K562 (cell line): Measurements from ENCODE around the gene PDE6D. TPM values are rescaled to one million over a fixed set of nuclear protein-coding genes. Genes with fewer than 3 reads are reported as not detected.

ENCODE experiments used
- ADNP ChIP-seq: fragments of 200-800 bp; sonication (Bioruptor generic); IDR thresholded peaks from 2 replicates; pipeline ENCODE4 v1.6.1; 2016; ENCODE audit warnings: missing genetic modification characterization, missing compliant biosample characterization
- ARID1B ChIP-seq: fragments of 450-650 bp; IDR thresholded peaks from 2 replicates; pipeline ENCODE4 v1.6.1; 2016; ENCODE audit warnings: antibody characterized with exemption, mild to moderate bottlenecking, inconsistent platforms
- BCOR ChIP-seq: fragments of 450-650 bp; IDR thresholded peaks from 2 replicates; pipeline ENCODE4 v1.6.1; 2016
- DACH1 ChIP-seq: fragments of 450-650 bp; IDR thresholded peaks from 2 replicates; pipeline ENCODE4 v1.6.1; 2018; ENCODE audit not compliant: partially characterized antibody
- FOXK1 ChIP-seq: sonication (generic); formaldehyde crosslinking; IDR thresholded peaks from 2 replicates; pipeline ENCODE4 v1.8.0; 2022; ENCODE audit warnings: missing genetic modification reagents, mild to moderate bottlenecking, borderline replicate concordance
- HCFC1 ChIP-seq: IDR thresholded peaks from 2 replicates; pipeline ENCODE4 v1.6.1; 2012; ENCODE audit warnings: low read depth, low read length, improper control_type of control experiment
- MECOM ChIP-seq: fragments of 250-450 bp; sonication (Bioruptor Pico); IDR thresholded peaks from 2 replicates; pipeline ENCODE4 v1.8.0; 2022; ENCODE audit warnings: inconsistent platforms
- NEUROD1 ChIP-seq: fragments of 150-350 bp; IDR thresholded peaks from 2 replicates; pipeline ENCODE4 v1.6.1; 2014; ENCODE audit warnings: borderline replicate concordance, low read length, low read depth; ENCODE audit not compliant: partially characterized antibody
- POLR2AphosphoS2 ChIP-seq: IDR thresholded peaks from 2 replicates; pipeline ENCODE4 v1.6.1; 2012; ENCODE audit warnings: low read length, improper control_type of control experiment
- RB1 ChIP-seq: fragments of 450-650 bp; IDR thresholded peaks from 2 replicates; pipeline ENCODE4 v1.6.1; 2017; ENCODE audit warnings: low read depth, mild to moderate bottlenecking
- YY1 ChIP-seq, 3 experiments: IDR thresholded peaks; 2 replicates each; pipeline ENCODE4 v1.6.1; 2011; ENCODE audit warnings: low read length in 2 of 3, mild to moderate bottlenecking in 2 of 3, moderate library complexity in 2 of 3, borderline replicate concordance in 1 of 3, control low read depth in 1 of 3, low read depth in 1 of 3; ENCODE audit not compliant: insufficient read depth in 3 of 3, insufficient replicate concordance in 2 of 3, control insufficient read depth in 1 of 3, insufficient read length in 1 of 3; ENCODE audit errors: extremely low read depth in 1 of 3
- ZNF830 ChIP-seq: fragments of 250-450 bp; sonication (Bioruptor Pico); IDR thresholded peaks from 2 replicates; pipeline ENCODE4 v1.5.0; 2021; ENCODE audit warnings: mild to moderate bottlenecking
- polyA plus RNA-seq, 8 experiments: library from polyadenylated mRNA; depleted of rRNA in 4 of 8; stranded (reverse) in 5 of 8; unstranded in 3 of 8; fragments of >200 nt; fragmentation: Nextera tagmentation in 2 of 8; fragmentation: Illumina TruSeq in 1 of 8; extraction: Ambion mirVana in 2 of 8; extraction: Trizol in 1 of 8; gene quantifications; 2 replicates each; pipeline versions ENCODE4 v1.2.1 to v1.2.3, GENCODE V29; 2011 to 2014; ENCODE audit warnings: inconsistent platforms in 1 of 8, missing spikeins in 1 of 8
- total RNA-seq, 7 experiments: library from RNA; depleted of rRNA in 6 of 7; stranded (reverse); fragments of >200 nt in 6 of 7; fragmentation: Illumina TruSeq in 2 of 7; extraction: Trizol in 2 of 7; gene quantifications; 2 replicates each; pipeline versions ENCODE4 v1.2.1 to v1.2.3, GENCODE V29; 2011 to 2021; ENCODE audit warnings: low replicate concordance in 1 of 7
- TF ChIP-seq, protein P1 (sequence below): sonication (generic); formaldehyde crosslinking; IDR thresholded peaks from 2 replicates; pipeline ENCODE4 v1.8.1; 2022; ENCODE audit warnings: missing genetic modification reagents
- TF ChIP-seq, protein P2 (sequence below), 3 experiments: fragments of 200-800 bp in 1 of 3; fragments of 250-450 bp in 1 of 3; fragments of 450-650 bp in 1 of 3; sonication (Bioruptor Pico) in 1 of 3; sonication (Bioruptor generic) in 1 of 3; formaldehyde crosslinking in 1 of 3; IDR thresholded peaks; 2 replicates each; pipeline versions ENCODE4 v1.6.1 to v1.8.0; 2016 to 2022; ENCODE audit warnings: mild to moderate bottlenecking in 2 of 3, missing genetic modification characterization in 2 of 3, missing compliant biosample characterization in 1 of 3, moderate library complexity in 1 of 3
- TF ChIP-seq, protein P3 (sequence below), 3 experiments: fragments of 200-800 bp in 1 of 3; sonication (Bioruptor generic) in 1 of 3; sonication (generic) in 1 of 3; formaldehyde crosslinking in 1 of 3; IDR thresholded peaks; 2 replicates each; pipeline versions ENCODE4 v1.6.1 to v1.8.0; 2016 to 2022; ENCODE audit warnings: mild to moderate bottlenecking in 2 of 3, missing compliant biosample characterization in 2 of 3, missing genetic modification characterization in 2 of 3, missing genetic modification reagents in 1 of 3
- TF ChIP-seq, protein P4 (sequence below): fragments of 250-450 bp; sonication (Bioruptor Pico); IDR thresholded peaks from 2 replicates; pipeline ENCODE4 v1.8.0; 2022; ENCODE audit warnings: inconsistent platforms

PDE6D gene
- total and polyA plus RNA-seq, 9 of the 15 experiments (the other 6 are each of a cell fraction or from before 2014, with no cell fraction given) = 0.65 to 11.6 (median 7.0) TPM

DNA sequence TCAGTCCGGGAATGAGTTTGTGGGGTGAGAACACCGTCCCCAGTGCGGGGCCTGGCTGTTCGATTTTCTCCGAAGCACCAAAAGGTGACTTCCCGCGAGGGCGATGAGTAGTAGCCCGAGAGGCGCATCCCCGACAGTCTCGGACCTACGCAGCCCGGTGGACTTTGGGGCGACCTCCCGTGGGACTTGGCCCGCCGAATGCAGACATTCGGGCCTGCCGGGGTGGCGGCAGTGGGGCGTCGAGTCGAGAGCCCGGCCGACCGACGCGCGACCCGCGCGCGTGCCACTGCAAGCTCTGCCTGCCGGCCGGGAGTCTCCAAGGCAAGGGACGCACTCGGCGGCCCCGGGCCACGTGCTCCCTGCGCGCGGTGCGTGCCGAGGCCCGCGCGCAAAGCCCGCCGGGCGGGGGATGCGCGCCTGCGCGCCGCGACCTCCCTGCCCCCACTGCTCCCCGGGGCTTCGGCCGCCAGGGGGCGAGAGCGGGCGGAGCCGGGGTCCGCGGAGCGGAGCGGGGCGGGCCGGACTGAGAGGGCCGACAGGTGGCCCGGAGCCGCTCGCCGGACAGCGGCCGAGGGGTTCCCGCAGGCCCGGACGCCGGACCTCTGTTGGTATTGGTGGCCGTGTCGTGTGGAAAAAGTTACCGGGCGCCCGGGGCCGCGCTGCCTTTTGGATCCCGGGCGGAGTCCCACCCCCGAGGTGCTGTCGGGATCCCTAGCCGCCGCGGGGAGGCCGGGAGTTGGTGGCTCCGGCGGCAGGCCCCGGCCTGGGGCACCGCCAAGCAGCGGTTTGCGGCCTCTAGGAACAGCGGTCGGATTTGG is 70.9 kb downstream of the PDE6D start (continued):
- TF ChIP-seq, protein P1, sequence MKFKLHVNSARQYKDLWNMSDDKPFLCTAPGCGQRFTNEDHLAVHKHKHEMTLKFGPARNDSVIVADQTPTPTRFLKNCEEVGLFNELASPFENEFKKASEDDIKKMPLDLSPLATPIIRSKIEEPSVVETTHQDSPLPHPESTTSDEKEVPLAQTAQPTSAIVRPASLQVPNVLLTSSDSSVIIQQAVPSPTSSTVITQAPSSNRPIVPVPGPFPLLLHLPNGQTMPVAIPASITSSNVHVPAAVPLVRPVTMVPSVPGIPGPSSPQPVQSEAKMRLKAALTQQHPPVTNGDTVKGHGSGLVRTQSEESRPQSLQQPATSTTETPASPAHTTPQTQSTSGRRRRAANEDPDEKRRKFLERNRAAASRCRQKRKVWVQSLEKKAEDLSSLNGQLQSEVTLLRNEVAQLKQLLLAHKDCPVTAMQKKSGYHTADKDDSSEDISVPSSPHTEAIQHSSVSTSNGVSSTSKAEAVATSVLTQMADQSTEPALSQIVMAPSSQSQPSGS (CRISPR knock-in tag) = no peak
- no peak for TF ChIP-seq ARID1B
- TF ChIP-seq RB1 = peak; percentile 88; the same call in 1 of the 2 replicates
- TF ChIP-seq, protein P2, sequence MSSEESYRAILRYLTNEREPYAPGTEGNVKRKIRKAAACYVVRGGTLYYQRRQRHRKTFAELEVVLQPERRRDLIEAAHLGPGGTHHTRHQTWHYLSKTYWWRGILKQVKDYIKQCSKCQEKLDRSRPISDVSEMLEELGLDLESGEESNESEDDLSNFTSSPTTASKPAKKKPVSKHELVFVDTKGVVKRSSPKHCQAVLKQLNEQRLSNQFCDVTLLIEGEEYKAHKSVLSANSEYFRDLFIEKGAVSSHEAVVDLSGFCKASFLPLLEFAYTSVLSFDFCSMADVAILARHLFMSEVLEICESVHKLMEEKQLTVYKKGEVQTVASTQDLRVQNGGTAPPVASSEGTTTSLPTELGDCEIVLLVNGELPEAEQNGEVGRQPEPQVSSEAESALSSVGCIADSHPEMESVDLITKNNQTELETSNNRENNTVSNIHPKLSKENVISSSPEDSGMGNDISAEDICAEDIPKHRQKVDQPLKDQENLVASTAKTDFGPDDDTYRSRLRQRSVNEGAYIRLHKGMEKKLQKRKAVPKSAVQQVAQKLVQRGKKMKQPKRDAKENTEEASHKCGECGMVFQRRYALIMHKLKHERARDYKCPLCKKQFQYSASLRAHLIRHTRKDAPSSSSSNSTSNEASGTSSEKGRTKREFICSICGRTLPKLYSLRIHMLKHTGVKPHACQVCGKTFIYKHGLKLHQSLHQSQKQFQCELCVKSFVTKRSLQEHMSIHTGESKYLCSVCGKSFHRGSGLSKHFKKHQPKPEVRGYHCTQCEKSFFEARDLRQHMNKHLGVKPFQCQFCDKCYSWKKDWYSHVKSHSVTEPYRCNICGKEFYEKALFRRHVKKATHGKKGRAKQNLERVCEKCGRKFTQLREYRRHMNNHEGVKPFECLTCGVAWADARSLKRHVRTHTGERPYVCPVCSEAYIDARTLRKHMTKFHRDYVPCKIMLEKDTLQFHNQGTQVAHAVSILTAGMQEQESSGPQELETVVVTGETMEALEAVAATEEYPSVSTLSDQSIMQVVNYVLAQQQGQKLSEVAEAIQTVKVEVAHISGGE (CRISPR knock-in tag; IDR thresholded peaks at IDR 0.05) = no peak
- TF ChIP-seq MECOM (CRISPR knock-in tag) = no peak
- no peak for TF ChIP-seq FOXK1 (CRISPR knock-in tag)
- TF ChIP-seq, protein P3, sequence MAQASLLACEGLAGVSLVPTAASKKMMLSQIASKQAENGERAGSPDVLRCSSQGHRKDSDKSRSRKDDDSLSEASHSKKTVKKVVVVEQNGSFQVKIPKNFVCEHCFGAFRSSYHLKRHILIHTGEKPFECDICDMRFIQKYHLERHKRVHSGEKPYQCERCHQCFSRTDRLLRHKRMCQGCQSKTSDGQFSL (CRISPR knock-in tag; IDR thresholded peaks at IDR 0.05) = no peak
- TF ChIP-seq, protein P3 (tag; IDR thresholded peaks at IDR 0.05) = no peak
- TF ChIP-seq BCOR = no peak
- peak; percentile 65 for TF ChIP-seq HCFC1
- no peak for TF ChIP-seq DACH1
- TF ChIP-seq ADNP (tag) = no peak
- TF ChIP-seq ZNF830 (CRISPR knock-in tag) = no peak
- TF ChIP-seq YY1 (IDR thresholded peaks at IDR 0.05; ENCODE audit: borderline replicate concordance in 1 of 3, control insufficient read depth in 1 of 3, extremely low read depth in 1 of 3, insufficient read depth in 3 of 3, insufficient read length in 1 of 3, insufficient replicate concordance in 2 of 3, low read depth in 1 of 3, low read length in 2 of 3) = peak in 1 of 3 experiments; percentile 50
- TF ChIP-seq, protein P4, sequence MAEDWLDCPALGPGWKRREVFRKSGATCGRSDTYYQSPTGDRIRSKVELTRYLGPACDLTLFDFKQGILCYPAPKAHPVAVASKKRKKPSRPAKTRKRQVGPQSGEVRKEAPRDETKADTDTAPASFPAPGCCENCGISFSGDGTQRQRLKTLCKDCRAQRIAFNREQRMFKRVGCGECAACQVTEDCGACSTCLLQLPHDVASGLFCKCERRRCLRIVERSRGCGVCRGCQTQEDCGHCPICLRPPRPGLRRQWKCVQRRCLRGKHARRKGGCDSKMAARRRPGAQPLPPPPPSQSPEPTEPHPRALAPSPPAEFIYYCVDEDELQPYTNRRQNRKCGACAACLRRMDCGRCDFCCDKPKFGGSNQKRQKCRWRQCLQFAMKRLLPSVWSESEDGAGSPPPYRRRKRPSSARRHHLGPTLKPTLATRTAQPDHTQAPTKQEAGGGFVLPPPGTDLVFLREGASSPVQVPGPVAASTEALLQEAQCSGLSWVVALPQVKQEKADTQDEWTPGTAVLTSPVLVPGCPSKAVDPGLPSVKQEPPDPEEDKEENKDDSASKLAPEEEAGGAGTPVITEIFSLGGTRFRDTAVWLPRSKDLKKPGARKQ (CRISPR knock-in tag) = no peak
- TF ChIP-seq POLR2AphosphoS2 = no peak
- TF ChIP-seq NEUROD1 = no peak
